Renal cortex interstitium (tissue), 11 donors: ENCODE data around the gene PCDHA7. TPM values are rescaled to one million over a fixed set of nuclear protein-coding genes. Genes with fewer than 3 reads are reported as not detected.
"Not testable (repeated sequence)": the region's sequence is repeated elsewhere in the genome, so short reads cannot be mapped to it uniquely, and the experiment has no call there.

ENCODE experiments used
- DNase-seq, 11 donors: peaks; one replicate each; pipeline ENCODE4 v3.0.0-alpha.2; 2013; ENCODE audit warnings: low read depth in 9 of 11, low spot score in 4 of 11; ENCODE audit errors: extremely low read depth in 1 of 11
- polyA plus RNA-seq, 3 donors: library from polyadenylated mRNA; unstranded; fragments of 120-200 nt; gene quantifications; one replicate each; pipeline ENCODE4 v1.2.1, GENCODE V29; 2013; ENCODE audit not compliant: insufficient read length in 3 of 3

The PCDHA7 gene
- polyA plus RNA-seq, 3 donors: 0.23 to 0.33 (median 0.26) TPM

GRCh38 chr5:140808241-140808888 is 25.7 kb upstream of the PCDHA7 start:
- DNase-seq: not testable (repeated sequence)

- DNase-seq: no peak
Measured at GRCh38 chr5:140808889-140809291, 25.2 kb upstream of the PCDHA7 start.

- no peak for DNase-seq
Measured at GRCh38 chr5:140821375-140822280, 12.4 kb upstream of the PCDHA7 start, which contains the start of gene PCDHA5. TSS of gene PCDHA5 (plus strand) at chr5:140821613.

GRCh38 chr5:140822281-140822629 is 11.8 kb upstream of the PCDHA7 start:
- no peak for DNase-seq

GRCh38 chr5:140822969-140823368 is 11.1 kb upstream of the PCDHA7 start:
- not testable (repeated sequence) for DNase-seq

- DNase-seq: no peak
Measured at GRCh38 chr5:140823475-140823874, 10.6 kb upstream of the PCDHA7 start.

GRCh38 chr5:140827704-140828361 is 6.2 kb upstream of the PCDHA7 start, which contains the start of gene PCDHA6:
TSS of gene PCDHA6 (plus strand) at chr5:140827960. CDS start at chr5:140828092, 132 bp downstream.
- DNase-seq: no peak

GRCh38 chr5:140828362-140828737 is 5.7 kb upstream of the PCDHA7 start:
- no peak for DNase-seq

- not testable (repeated sequence) for DNase-seq
Measured at GRCh38 chr5:140829511-140830501, 4.3 kb upstream of the PCDHA7 start.

GRCh38 chr5:140834439-140835008 is 455 bp downstream of the PCDHA7 start:
- not testable (repeated sequence) for DNase-seq

GRCh38 chr5:140835622-140836510 is 1.8 kb downstream of the PCDHA7 start:
- no peak for DNase-seq

GRCh38 chr5:140840978-140841962 is 7.2 kb downstream of the PCDHA7 start, which contains the start of gene PCDHA8:
TSS of gene PCDHA8 (plus strand) at chr5:140841187. CDS start at chr5:140841322, 135 bp downstream.
- DNase-seq: no peak

- no peak for DNase-seq
Measured at GRCh38 chr5:140842798-140843733, 9.0 kb downstream of the PCDHA7 start.

- DNase-seq: not testable (repeated sequence)
Measured at GRCh38 chr5:140848139-140849102, 14.4 kb downstream of the PCDHA7 start, which contains the start of gene PCDHA9. TSS of gene PCDHA9 (plus strand) at chr5:140848382. CDS start at chr5:140848496, 114 bp downstream.
